H9 (cell line): Measurements from ENCODE around the gene ENGASE. TPM values are rescaled to one million over a fixed set of nuclear protein-coding genes. Genes with fewer than 3 reads are reported as not detected.

Source experiments
- DNase-seq: peaks from one replicate; pipeline ENCODE4 v3.0.0-alpha.2; 2017
- H2AFZ ChIP-seq: one replicate; pipeline ENCODE4 v1.6.1; 2013; ENCODE audit warnings: mild to moderate bottlenecking, low read length, control low read depth, moderate library complexity
- H2AK5ac ChIP-seq: 2 replicates; pipeline ENCODE4 v1.6.1; 2013; ENCODE audit warnings: low read length, control low read depth, mixed read lengths; ENCODE audit not compliant: insufficient read length
- H2BK120ac ChIP-seq: one replicate; pipeline ENCODE4 v1.6.1; 2013; ENCODE audit warnings: low read depth, mild to moderate bottlenecking, low read length, control low read depth, inconsistent platforms; ENCODE audit not compliant: poor library complexity, severe bottlenecking
- H2BK12ac ChIP-seq: 2 replicates; pipeline ENCODE4 v1.6.1; 2013; ENCODE audit warnings: low read length, control low read depth, mixed read lengths, low read depth; ENCODE audit not compliant: insufficient read length
- H2BK15ac ChIP-seq: 2 replicates; pipeline ENCODE4 v1.6.1; 2013; ENCODE audit warnings: low read depth, low read length, control low read depth
- H2BK20ac ChIP-seq: one replicate; pipeline ENCODE4 v1.6.1; 2013; ENCODE audit warnings: low read depth, mild to moderate bottlenecking, low read length, control low read depth, inconsistent platforms; ENCODE audit not compliant: poor library complexity, severe bottlenecking
- H2BK5ac ChIP-seq: 2 replicates; pipeline ENCODE4 v1.6.1; 2013; ENCODE audit warnings: low read length, control low read depth, mixed read lengths; ENCODE audit not compliant: insufficient read length
- H3K14ac ChIP-seq: 2 replicates; pipeline ENCODE4 v1.6.1; 2013; ENCODE audit warnings: low read length, control low read depth; ENCODE audit not compliant: insufficient read depth
- H3K18ac ChIP-seq: 2 replicates; pipeline ENCODE4 v1.6.1; 2013; ENCODE audit warnings: low read depth, mild to moderate bottlenecking, mixed read lengths, low read length, control low read depth; ENCODE audit not compliant: insufficient read length
- H3K23ac ChIP-seq: 2 replicates; pipeline ENCODE4 v1.6.1; 2013; ENCODE audit warnings: low read length, control low read depth, mixed read lengths, low read depth; ENCODE audit not compliant: insufficient read length
- H3K23me2 ChIP-seq: 2 replicates; pipeline ENCODE4 v1.6.1; 2013; ENCODE audit warnings: low read depth, mild to moderate bottlenecking, mixed read lengths, low read length, control low read depth; ENCODE audit not compliant: insufficient read length, poor library complexity, severe bottlenecking
- H3K27ac ChIP-seq: 2 replicates; pipeline ENCODE4 v1.5.1; 2013; ENCODE audit warnings: low read length, control low read depth, mixed read lengths, low read depth; ENCODE audit not compliant: insufficient read length
- H3K27me3 ChIP-seq: 2 replicates; pipeline ENCODE4 v1.6.1; 2013; ENCODE audit warnings: low read length, control low read depth, inconsistent platforms; ENCODE audit not compliant: insufficient read depth
- H3K4ac ChIP-seq: 2 replicates; pipeline ENCODE4 v1.6.1; 2013; ENCODE audit warnings: low read depth, mild to moderate bottlenecking, control low read depth, inconsistent platforms, low read length, moderate library complexity
- H3K4me1 ChIP-seq: 2 replicates; pipeline ENCODE4 v1.6.1; 2013; ENCODE audit warnings: low read length, control low read depth, inconsistent platforms; ENCODE audit not compliant: insufficient read depth
- H3K4me2 ChIP-seq: 2 replicates; pipeline ENCODE4 v1.6.1; 2013; ENCODE audit warnings: low read length, control low read depth, mixed read lengths; ENCODE audit not compliant: insufficient read length, insufficient read depth
- H3K56ac ChIP-seq: 2 replicates; pipeline ENCODE4 v1.6.1; 2013; ENCODE audit warnings: low read depth, mild to moderate bottlenecking, mixed read lengths, low read length, control low read depth; ENCODE audit not compliant: insufficient read length
- H3K79me1 ChIP-seq: 2 replicates; pipeline ENCODE4 v1.6.1; 2013; ENCODE audit warnings: low read depth, mild to moderate bottlenecking, moderate library complexity, low read length, control low read depth, inconsistent platforms; ENCODE audit not compliant: insufficient read depth, poor library complexity, severe bottlenecking
- H3K79me2 ChIP-seq: 2 replicates; pipeline ENCODE4 v1.6.1; 2013; ENCODE audit warnings: low read length, control low read depth, inconsistent platforms; ENCODE audit not compliant: insufficient read depth
- H3K9ac ChIP-seq: 2 replicates; pipeline ENCODE4 v1.6.1; 2013; ENCODE audit warnings: low read length, control low read depth, mixed read lengths; ENCODE audit not compliant: insufficient read length; ENCODE audit errors: extremely low read depth
- H3K9me3 ChIP-seq: one replicate; pipeline ENCODE4 v1.6.1; 2013; ENCODE audit warnings: low read depth, low read length, inconsistent platforms; ENCODE audit not compliant: control insufficient read depth
- H3T11ph ChIP-seq: one replicate; pipeline ENCODE4 v1.6.1; 2013; ENCODE audit warnings: mild to moderate bottlenecking, low read length, control low read depth, inconsistent platforms
- H4K20me1 ChIP-seq: one replicate; pipeline ENCODE4 v1.6.1; 2013; ENCODE audit not compliant: control insufficient read depth, insufficient read length, insufficient read depth
- H4K5ac ChIP-seq: 2 replicates; pipeline ENCODE4 v1.6.1; 2013; ENCODE audit warnings: low read depth, mild to moderate bottlenecking, mixed read lengths, low read length, control low read depth; ENCODE audit not compliant: insufficient read length
- H4K8ac ChIP-seq: replicated peaks from 2 replicates; pipeline ENCODE4 v1.6.1; 2013; ENCODE audit warnings: low read length, control low read depth, mixed read lengths, low read depth; ENCODE audit not compliant: insufficient read length
- H4K91ac ChIP-seq: 2 replicates; pipeline ENCODE4 v1.6.1; 2013; ENCODE audit warnings: low read depth, mild to moderate bottlenecking, moderate library complexity, mixed read lengths, low read length, control low read depth; ENCODE audit not compliant: insufficient read length
- H3K27ac Mint-ChIP-seq, 3 experiments: 2 replicates in 2 of 3; 3 replicates in 1 of 3; pipeline ENCODE4 v1.8.0; 2020 to 2021; ENCODE audit warnings: mixed read lengths in 3 of 3, mild to moderate bottlenecking in 1 of 3, moderate library complexity in 1 of 3
- H3K27me3 Mint-ChIP-seq: 2 replicates; pipeline ENCODE4 v1.8.0; 2021; ENCODE audit warnings: low read depth, mild to moderate bottlenecking, moderate library complexity, mixed read lengths
- H3K36me3 Mint-ChIP-seq, 3 experiments: 2 replicates in 2 of 3; 3 replicates in 1 of 3; pipeline ENCODE4 v1.8.0; 2020 to 2021; ENCODE audit warnings: low read depth in 3 of 3, mixed read lengths in 3 of 3; ENCODE audit not compliant: insufficient read depth in 1 of 3
- H3K4me1 Mint-ChIP-seq, 2 experiments: 2 replicates each; pipeline ENCODE4 v1.8.0; 2020; ENCODE audit warnings: mixed read lengths in 2 of 2
- H3K4me3 Mint-ChIP-seq, 2 experiments: 2 replicates in 1 of 2; 3 replicates in 1 of 2; pipeline ENCODE4 v1.8.0; 2020 to 2021; ENCODE audit warnings: mild to moderate bottlenecking in 2 of 2, mixed read lengths in 2 of 2, moderate library complexity in 1 of 2
- H3K9me3 Mint-ChIP-seq, 2 experiments: 2 replicates in 1 of 2; 3 replicates in 1 of 2; pipeline ENCODE4 v1.8.0; 2020; ENCODE audit warnings: mild to moderate bottlenecking in 2 of 2, mixed read lengths in 2 of 2, moderate library complexity in 1 of 2
- WGBS: extraction: QIAGEN DNeasy Blood & Tissue Kit; methylation state at CpG from one replicate; pipeline ENCODE4 v1.1.7; 2013; ENCODE audit warnings: missing lambda C conversion rate, low lambda C conversion rate, mixed read lengths; ENCODE audit not compliant: insufficient read length; ENCODE audit errors: extremely low coverage; 5-methylcytosine and 5-hydroxymethylcytosine counted together
- total RNA-seq: library from RNA; stranded (reverse); gene quantifications from 2 replicates; pipeline ENCODE4 v1.2.1, GENCODE V29; 2021
- TF ChIP-seq, protein P1 (sequence below): fragments of 200-600 bp; sonication (generic); conservative IDR thresholded peaks from 3 replicates; pipeline ENCODE4 v1.8.0; 2021; ENCODE audit warnings: antibody characterized with exemption, mild to moderate bottlenecking

Gene ENGASE
- total RNA-seq, 1 experiment from 2014 or later = 20.6 TPM

DNA sequence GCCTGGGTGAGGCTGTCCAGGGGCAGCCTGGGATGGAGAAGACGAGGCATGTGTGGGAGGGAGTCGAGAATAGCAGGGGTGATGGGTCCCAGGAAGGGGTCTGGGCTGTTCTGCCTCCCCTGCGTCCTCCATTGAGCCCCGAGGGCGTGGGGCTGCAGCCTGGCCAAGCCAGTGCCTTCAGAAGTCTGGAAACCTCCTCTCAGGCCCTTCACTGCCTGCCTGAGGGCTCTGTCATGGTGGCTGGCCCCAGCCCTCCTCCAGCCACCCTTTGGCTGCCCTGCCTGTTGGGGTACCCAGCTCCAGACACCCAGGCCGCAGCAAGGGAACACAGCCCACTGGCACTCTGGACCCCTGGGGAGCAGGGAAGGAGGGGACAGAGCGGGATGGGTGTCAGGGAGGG, 27.6 kb downstream of the ENGASE start:
- no peaks in the 10 kb centered on the region for H4K20me1 ChIP-seq
- no peaks in the 10 kb centered on the region for H3K9me3 ChIP-seq
- whole genome bisulfite sequencing = no CpG with 5 or more reads among the region's 7 CpGs
- Mint-ChIP-seq H3K27me3 (no peaks in the 10 kb centered on the region; the same call in 1 of the 2 replicates), H3K4me1 (peaks cover 3 to 16% of the 10 kb centered on the region in 2 experiments; a peak in 2 of 4 replicates), H3K36me3 (no peaks in the 10 kb centered on the region), H3K27ac (no peak overlapping the region), H3K4me3 (no peak overlapping the region), H3K9me3 (no peaks in the 10 kb centered on the region)
- no peak overlapping the region for H4K8ac ChIP-seq
- no peak overlapping the region; the same call in 1 of the 2 replicates for H3K14ac ChIP-seq
- H2BK20ac ChIP-seq = no peak overlapping the region
- H3K18ac ChIP-seq = no peak overlapping the region
- H3T11ph ChIP-seq = no peak overlapping the region
- H3K79me1 ChIP-seq = no peaks in the 10 kb centered on the region
- no peak overlapping the region for H2AFZ ChIP-seq
- no peak overlapping the region for H2BK12ac ChIP-seq
- H3K4ac ChIP-seq = no peak overlapping the region
- H4K5ac ChIP-seq = no peak overlapping the region
- no peak overlapping the region for H2BK5ac ChIP-seq
- H4K91ac ChIP-seq = no peak overlapping the region
- H3K23ac ChIP-seq = no peak overlapping the region
- DNase-seq = no peak
- H3K4me1 ChIP-seq = no peaks in the 10 kb centered on the region
- H3K23me2 ChIP-seq = no peaks in the 10 kb centered on the region
- no peak overlapping the region for H3K9ac ChIP-seq
- no peak overlapping the region for H2AK5ac ChIP-seq
- TF ChIP-seq, protein P1, sequence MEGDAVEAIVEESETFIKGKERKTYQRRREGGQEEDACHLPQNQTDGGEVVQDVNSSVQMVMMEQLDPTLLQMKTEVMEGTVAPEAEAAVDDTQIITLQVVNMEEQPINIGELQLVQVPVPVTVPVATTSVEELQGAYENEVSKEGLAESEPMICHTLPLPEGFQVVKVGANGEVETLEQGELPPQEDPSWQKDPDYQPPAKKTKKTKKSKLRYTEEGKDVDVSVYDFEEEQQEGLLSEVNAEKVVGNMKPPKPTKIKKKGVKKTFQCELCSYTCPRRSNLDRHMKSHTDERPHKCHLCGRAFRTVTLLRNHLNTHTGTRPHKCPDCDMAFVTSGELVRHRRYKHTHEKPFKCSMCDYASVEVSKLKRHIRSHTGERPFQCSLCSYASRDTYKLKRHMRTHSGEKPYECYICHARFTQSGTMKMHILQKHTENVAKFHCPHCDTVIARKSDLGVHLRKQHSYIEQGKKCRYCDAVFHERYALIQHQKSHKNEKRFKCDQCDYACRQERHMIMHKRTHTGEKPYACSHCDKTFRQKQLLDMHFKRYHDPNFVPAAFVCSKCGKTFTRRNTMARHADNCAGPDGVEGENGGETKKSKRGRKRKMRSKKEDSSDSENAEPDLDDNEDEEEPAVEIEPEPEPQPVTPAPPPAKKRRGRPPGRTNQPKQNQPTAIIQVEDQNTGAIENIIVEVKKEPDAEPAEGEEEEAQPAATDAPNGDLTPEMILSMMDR = no peak
- H2BK15ac ChIP-seq = no peak overlapping the region
- H3K27ac ChIP-seq = no peak overlapping the region
- no peak overlapping the region for H3K56ac ChIP-seq
- H3K4me2 ChIP-seq = no peak overlapping the region
- H3K79me2 ChIP-seq = no peaks in the 10 kb centered on the region
- H2BK120ac ChIP-seq = no peak overlapping the region
- H3K27me3 ChIP-seq = no peaks in the 10 kb centered on the region
